GM12892 (cell line): ENCODE measurements around the gene SPECC1L.

Experiments
- DNase-seq: peaks from one replicate; pipeline ENCODE4 v3.0.0; 2011; ENCODE audit not compliant: insufficient read length
- FAIRE-seq: peaks from 2 replicates; lab custom pipeline; 2011; peaks lifted over from hg19 to GRCh38; lab: Jason Lieb, UNC
- POLR2A ChIP-seq: IDR thresholded peaks from 2 replicates; pipeline ENCODE4 v1.6.1; 2011; ENCODE audit warnings: low read depth, low read length, control low read depth
- POLR2AphosphoS5 ChIP-seq: IDR thresholded peaks from 2 replicates; pipeline ENCODE4 v1.6.1; 2011; ENCODE audit warnings: low read depth, low read length, control low read depth
- TAF1 ChIP-seq: IDR thresholded peaks from 2 replicates; pipeline ENCODE4 v1.6.1; 2011; ENCODE audit warnings: low read depth, mild to moderate bottlenecking, control low read depth, low read length, borderline replicate concordance

SPECC1L gene

GRCh38 chr22:24436553-24436952 is 165.9 kb downstream of the SPECC1L start:
- DNase-seq: no peak
- no peak for FAIRE-seq
- TF ChIP-seq POLR2AphosphoS5 (no peak), TAF1 (no peak), POLR2A (no peak)

GRCh38 chr22:24437091-24437490 is 166.5 kb downstream of the SPECC1L start:
- DNase-seq: no peak
- FAIRE-seq: no peak
- no peak for TF ChIP-seq TAF1
- TF ChIP-seq POLR2A: no peak
- no peak for TF ChIP-seq POLR2AphosphoS5

GRCh38 chr22:24437741-24438328 is 167.2 kb downstream of the SPECC1L start:
- FAIRE-seq (peak; percentile 99), DNase-seq (peak; percentile 54)
- no peak for TF ChIP-seq TAF1
- no peak for TF ChIP-seq POLR2AphosphoS5
- TF ChIP-seq POLR2A: no peak

GRCh38 chr22:24440270-24440717 is 169.7 kb downstream of the SPECC1L start:
- TF ChIP-seq TAF1 (no peak), POLR2A (no peak), POLR2AphosphoS5 (no peak)
- DNase-seq (no peak), FAIRE-seq (no peak)

- no peak for TF ChIP-seq POLR2A
- TF ChIP-seq TAF1: no peak
- no peak for TF ChIP-seq POLR2AphosphoS5
- no peak for FAIRE-seq
- no peak for DNase-seq
Observed at GRCh38 chr22:24440718-24441405, 170.2 kb downstream of the SPECC1L start.

GRCh38 chr22:24441406-24442351 is 171.0 kb downstream of the SPECC1L start:
- FAIRE-seq: no peak
- TF ChIP-seq TAF1: no peak
- TF ChIP-seq POLR2A: no peak
- DNase-seq: peak; percentile 10

GRCh38 chr22:24442352-24442744 is 171.7 kb downstream of the SPECC1L start:
- DNase-seq: no peak
- TF ChIP-seq TAF1 (no peak), POLR2A (no peak), POLR2AphosphoS5 (no peak)
- FAIRE-seq: no peak

GRCh38 chr22:24443668-24444067 is 173.0 kb downstream of the SPECC1L start:
- DNase-seq (no peak), FAIRE-seq (no peak)
- no peak for TF ChIP-seq POLR2A
- TF ChIP-seq POLR2AphosphoS5: no peak
- no peak for TF ChIP-seq TAF1

- TF ChIP-seq POLR2A: no peak
- TF ChIP-seq POLR2AphosphoS5: no peak
- no peak for TF ChIP-seq TAF1
- FAIRE-seq: no peak
- no peak for DNase-seq
Observed at GRCh38 chr22:24444251-24444650, 173.6 kb downstream of the SPECC1L start.

- TF ChIP-seq POLR2A (no peak), POLR2AphosphoS5 (no peak), TAF1 (no peak)
- FAIRE-seq: no peak
- no peak for DNase-seq
Observed at GRCh38 chr22:24444729-24445466, 174.3 kb downstream of the SPECC1L start.
